ENCODE data around the gene MYO10. TPM values are rescaled to one million over a fixed set of nuclear protein-coding genes. Genes with fewer than 3 reads are reported as not detected.

The MYO10 gene
- total RNA-seq, 1 donor from 2014 or later: 46.1 TPM

GRCh38 chr5:16943846-16944678, 8.0 kb upstream of the MYO10 start:
- no peak for DNase-seq (ENCODE audit: low read depth in 2 of 2)

- no peak for DNase-seq (ENCODE audit: low read depth in 2 of 2)
Observed at GRCh38 chr5:16937503-16938161, 1.5 kb upstream of the MYO10 start.

GRCh38 chr5:16936989-16937438, 926 bp upstream of the MYO10 start:
- no peak for DNase-seq (ENCODE audit: low read depth in 2 of 2)

GRCh38 chr5:16935231-16936149, 598 bp downstream of the MYO10 start:
- DNase-seq (ENCODE audit: low read depth in 2 of 2): peak in 1 of 2 donors; percentile 38

- peak in 1 of 2 donors; percentile 45 for DNase-seq (ENCODE audit: low read depth in 2 of 2)
Observed at GRCh38 chr5:16934677-16935153, 1.4 kb downstream of the MYO10 start.

GRCh38 chr5:16934123-16934522, 2.0 kb downstream of the MYO10 start:
- DNase-seq (ENCODE audit: low read depth in 2 of 2): peak; percentile 50 to 80

- DNase-seq (ENCODE audit: low read depth in 2 of 2): no peak
Observed at GRCh38 chr5:16933337-16933736, 2.8 kb downstream of the MYO10 start.

- no peak for DNase-seq (ENCODE audit: low read depth in 2 of 2)
Observed at GRCh38 chr5:16932401-16932800, 3.7 kb downstream of the MYO10 start.

- peak in 1 of 2 donors; percentile 45 for DNase-seq (ENCODE audit: low read depth in 2 of 2)
Observed at GRCh38 chr5:16931334-16932110, 4.6 kb downstream of the MYO10 start.

- DNase-seq (ENCODE audit: low read depth in 2 of 2): no peak
Observed at GRCh38 chr5:16930496-16930895, 5.6 kb downstream of the MYO10 start.

GRCh38 chr5:16929831-16930230, 6.3 kb downstream of the MYO10 start:
- DNase-seq (ENCODE audit: low read depth in 2 of 2): no peak

GRCh38 chr5:16929347-16929746, 6.7 kb downstream of the MYO10 start:
- no peak for DNase-seq (ENCODE audit: low read depth in 2 of 2)

- no peak for DNase-seq (ENCODE audit: low read depth in 2 of 2)
Observed at GRCh38 chr5:16927613-16928012, 8.5 kb downstream of the MYO10 start.

- no peak for DNase-seq (ENCODE audit: low read depth in 2 of 2)
Observed at GRCh38 chr5:16926417-16926816, 9.7 kb downstream of the MYO10 start.

- peak in 1 of 2 donors; percentile 44 for DNase-seq (ENCODE audit: low read depth in 2 of 2)
Observed at GRCh38 chr5:16924206-16924605, 11.9 kb downstream of the MYO10 start.

GRCh38 chr5:16922430-16922829, 13.7 kb downstream of the MYO10 start:
- DNase-seq (ENCODE audit: low read depth in 2 of 2): no peak

- DNase-seq (ENCODE audit: low read depth in 2 of 2): no peak
Observed at GRCh38 chr5:16921211-16921610, 14.9 kb downstream of the MYO10 start.

GRCh38 chr5:16920109-16920816, 15.8 kb downstream of the MYO10 start:
- no peak for DNase-seq (ENCODE audit: low read depth in 2 of 2)

GRCh38 chr5:16918891-16919671, 17.0 kb downstream of the MYO10 start:
- no peak for DNase-seq (ENCODE audit: low read depth in 2 of 2)
